Measurements from ENCODE around the gene KRTAP4-3.
"Not testable (repeated sequence)": the region's sequence is repeated elsewhere in the genome, so short reads cannot be mapped to it uniquely, and the experiment has no call there.

KRTAP4-3 gene

GRCh38 chr17:41168121-41168520, at the start of gene KRTAP4-3:
Gene KRTAP4-3 (minus strand): TSS chr17:41168221. CDS start chr17:41168172, 49 bp downstream.
- DNase-seq = no peak

DNA sequence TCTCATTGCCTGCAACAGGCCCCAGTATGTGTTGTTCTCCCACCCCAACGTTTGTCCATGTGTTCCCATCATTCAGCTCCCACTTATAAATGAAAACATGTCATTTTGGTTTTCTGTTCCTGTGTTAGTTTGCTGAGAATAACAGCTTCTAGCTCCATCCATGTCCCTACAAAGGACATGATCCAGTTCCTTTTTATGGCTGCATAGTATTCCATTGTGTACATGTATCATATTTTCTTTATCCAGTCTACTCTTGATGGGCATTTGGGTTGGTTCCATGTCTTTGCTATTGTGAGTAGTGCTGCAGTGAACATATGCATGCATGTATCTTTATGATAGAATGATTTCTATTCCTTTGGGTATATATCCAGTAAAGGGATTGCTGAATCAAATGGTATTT, 47.7 kb upstream of the KRTAP4-3 start:
- DNase-seq = no peak

GRCh38 chr17:41212524-41213169, 44.6 kb upstream of the KRTAP4-3 start:
- no peak for DNase-seq

DNA sequence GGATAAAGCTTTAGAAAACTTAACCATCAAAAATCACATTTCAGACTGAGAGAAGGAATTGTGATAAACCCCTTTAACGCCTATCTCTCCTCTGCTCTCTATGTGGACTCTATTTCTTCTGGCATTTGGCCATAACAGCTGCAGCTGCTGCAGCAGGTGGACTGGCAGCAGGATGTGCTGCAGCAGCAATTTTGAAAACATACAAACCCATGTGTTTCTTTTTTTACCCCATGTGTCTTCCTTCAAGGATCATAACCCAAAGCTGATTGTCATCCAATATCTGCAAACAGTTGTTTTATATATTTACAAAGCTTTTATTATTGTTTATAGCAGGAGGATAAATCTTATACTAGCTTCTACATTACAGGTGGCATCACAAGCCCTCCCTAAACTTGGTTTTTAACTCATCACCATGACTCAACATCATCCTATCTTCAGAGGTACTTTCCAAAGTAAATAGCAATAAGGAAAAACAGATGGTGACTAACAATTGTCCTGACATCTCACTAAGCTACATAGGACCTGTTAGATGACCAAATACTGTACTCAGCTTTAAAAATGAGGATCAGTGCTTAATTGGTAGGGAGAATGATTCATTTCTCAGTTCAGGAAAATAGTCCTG, 43.9 kb upstream of the KRTAP4-3 start:
- DNase-seq = no peak

DNA sequence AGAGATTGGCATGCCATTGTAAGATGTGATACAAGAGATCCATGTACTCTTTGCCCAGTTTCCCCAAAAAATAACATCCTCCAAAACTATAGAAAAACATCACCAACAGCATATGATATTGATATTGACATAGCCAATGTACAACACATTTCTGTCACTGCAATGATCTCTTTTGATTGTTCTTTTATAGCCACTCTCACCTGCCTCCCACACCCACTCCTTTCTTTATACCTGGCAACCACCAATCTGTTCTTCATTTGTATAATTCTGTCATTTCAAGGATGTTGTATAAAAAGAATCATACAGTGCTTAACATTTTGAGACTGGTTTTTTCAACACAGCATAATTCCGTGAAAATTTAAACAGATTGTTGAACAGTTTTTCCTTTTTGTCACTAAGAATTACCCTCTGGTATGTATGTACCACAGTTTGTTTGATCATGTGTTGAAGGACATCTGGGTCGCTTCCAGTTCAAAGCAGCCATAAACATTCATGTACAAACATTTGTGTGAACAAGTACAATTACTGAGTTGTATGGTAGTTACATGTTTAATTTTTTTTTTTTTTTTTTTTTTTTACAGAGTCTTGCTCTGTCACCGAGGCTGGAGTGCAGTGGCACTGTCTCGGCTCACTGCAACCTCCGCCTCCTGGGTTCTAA, 31.5 kb upstream of the KRTAP4-3 start:
- no peak for DNase-seq

DNA sequence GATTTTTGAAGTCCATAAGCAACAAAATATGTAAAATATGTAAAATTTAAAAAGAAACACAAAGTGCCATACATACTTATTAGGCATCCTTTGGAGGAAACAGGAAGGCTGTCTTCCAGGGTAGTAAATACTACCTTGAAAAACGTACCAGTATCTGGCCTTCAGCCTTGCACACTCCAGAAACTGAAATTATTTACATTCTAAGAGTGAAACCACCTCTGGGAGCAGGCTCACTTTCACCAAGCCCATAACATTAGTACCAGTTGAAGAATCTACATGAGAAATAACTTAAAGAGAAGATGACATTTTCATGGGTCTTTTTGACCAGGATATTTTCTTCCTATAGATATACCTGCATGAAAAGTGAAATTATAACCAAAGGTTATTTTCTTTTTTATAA, 28.0 kb upstream of the KRTAP4-3 start:
- DNase-seq = no peak

DNA sequence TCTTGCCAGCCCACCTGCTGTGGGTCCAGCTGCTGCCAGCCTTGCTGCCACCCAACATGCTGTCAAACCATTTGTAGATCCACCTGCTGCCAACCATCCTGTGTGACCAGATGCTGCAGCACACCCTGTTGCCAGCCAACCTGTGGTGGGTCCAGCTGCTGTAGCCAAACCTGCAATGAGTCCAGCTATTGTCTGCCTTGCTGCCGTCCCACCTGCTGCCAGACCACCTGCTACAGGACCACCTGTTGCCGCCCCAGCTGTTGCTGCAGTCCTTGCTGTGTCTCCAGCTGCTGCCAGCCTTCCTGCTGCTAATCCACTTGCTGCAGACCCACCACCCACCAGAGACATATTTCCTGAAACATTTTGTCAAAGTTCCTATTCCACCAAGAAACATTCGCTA, 22.3 kb upstream of the KRTAP4-3 start:
- no peak for DNase-seq

DNA sequence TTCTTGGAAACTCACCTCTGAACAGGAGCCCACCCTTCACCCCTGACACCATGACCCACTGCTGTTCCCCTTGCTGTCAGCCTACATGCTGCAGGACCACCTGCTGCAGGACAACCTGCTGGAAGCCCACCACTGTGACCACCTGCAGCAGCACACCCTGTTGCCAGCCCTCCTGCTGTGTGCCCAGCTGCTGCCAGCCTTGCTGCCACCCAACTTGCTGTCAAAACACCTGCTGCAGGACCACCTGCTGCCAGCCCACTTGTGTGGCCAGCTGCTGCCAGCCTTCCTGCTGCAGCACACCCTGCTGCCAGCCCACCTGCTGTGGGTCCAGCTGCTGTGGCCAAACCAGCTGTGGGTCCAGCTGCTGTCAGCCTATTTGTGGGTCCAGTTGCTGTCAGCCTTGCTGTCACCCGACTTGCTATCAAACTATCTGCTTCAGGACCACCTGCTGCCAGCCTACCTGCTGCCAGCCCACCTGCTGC, 21.9 kb upstream of the KRTAP4-3 start, which contains the start of gene KRTAP9-1:
Gene KRTAP9-1 (plus strand): TSS at position 51 of the 482 bp plus-strand sequence. CDS start 0 bp downstream, at position 51.
- DNase-seq = not testable (repeated sequence)

DNA sequence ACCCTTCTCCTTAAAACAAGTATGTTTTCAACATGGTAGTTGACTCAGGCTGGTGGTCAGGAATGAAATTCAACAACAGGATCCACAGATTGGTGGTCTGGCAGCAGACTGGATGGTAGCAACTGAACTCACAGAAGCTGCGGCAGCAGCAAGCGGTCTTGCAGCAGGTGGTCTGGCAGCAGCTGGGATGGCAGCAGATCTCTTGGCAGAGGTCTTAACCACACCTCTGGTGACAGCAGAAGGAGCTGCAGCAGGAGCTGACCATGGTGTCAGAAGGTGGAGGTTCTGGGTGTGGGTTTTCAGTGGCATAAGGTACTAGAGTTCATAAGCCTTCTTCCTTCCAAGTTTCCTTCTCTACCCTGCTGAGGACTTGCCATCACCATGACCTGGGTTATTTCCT, 18.9 kb upstream of the KRTAP4-3 start:
- DNase-seq = no peak

GRCh38 chr17:41185001-41185400, 17.0 kb upstream of the KRTAP4-3 start:
- no peak for DNase-seq

GRCh38 chr17:41184480-41184961, 16.5 kb upstream of the KRTAP4-3 start, which contains the start of gene KRTAP4-1:
Gene KRTAP4-1 (minus strand): TSS chr17:41184911. CDS start chr17:41184854, 57 bp downstream.
- no peak for DNase-seq

DNA sequence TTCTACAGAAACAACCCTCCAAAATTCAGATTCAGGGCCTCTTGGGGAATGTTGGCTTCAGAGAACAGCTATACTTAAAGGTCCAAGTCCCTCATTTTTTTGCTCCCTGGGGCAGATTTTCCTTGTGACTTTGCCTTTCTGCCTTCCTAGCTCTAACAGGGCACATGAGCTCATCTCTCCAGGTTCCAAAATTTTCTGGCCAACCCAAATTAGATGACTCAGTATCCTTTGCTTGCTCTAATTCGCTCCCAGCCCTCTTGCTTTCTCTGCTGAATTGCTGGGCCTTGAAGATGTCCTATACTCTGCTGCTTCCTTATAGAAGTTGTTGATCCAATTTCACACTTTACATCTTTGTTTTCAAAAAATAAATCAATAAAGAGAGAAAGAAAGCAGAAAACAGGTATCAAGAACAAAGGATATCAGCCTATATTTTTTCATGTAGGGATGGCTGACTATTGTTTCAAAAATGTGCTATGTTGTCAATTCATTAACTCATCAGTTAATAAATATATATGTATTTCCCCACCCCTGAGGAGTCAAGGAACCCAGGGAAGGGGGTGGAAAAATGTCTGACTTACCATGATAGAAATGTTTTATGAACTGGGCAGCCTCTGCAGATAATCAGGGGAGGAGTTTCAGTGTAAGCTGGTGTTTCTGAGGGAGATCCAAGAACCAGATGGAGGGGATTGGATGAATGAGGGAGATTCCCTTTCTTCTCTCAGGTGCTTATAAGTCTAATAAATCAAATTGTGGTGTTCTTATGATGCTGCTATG, 11.0 kb upstream of the KRTAP4-3 start:
- DNase-seq = no peak

GRCh38 chr17:41178341-41178740, 10.3 kb upstream of the KRTAP4-3 start:
- DNase-seq = no peak

- DNase-seq = no peak
These were observed 9.8 kb upstream of the KRTAP4-3 start, which contains the start of gene KRTAP4-2 for GRCh38 chr17:41177727-41178271. Gene KRTAP4-2 (minus strand): TSS chr17:41178221. CDS start chr17:41178164, 57 bp downstream.

DNA sequence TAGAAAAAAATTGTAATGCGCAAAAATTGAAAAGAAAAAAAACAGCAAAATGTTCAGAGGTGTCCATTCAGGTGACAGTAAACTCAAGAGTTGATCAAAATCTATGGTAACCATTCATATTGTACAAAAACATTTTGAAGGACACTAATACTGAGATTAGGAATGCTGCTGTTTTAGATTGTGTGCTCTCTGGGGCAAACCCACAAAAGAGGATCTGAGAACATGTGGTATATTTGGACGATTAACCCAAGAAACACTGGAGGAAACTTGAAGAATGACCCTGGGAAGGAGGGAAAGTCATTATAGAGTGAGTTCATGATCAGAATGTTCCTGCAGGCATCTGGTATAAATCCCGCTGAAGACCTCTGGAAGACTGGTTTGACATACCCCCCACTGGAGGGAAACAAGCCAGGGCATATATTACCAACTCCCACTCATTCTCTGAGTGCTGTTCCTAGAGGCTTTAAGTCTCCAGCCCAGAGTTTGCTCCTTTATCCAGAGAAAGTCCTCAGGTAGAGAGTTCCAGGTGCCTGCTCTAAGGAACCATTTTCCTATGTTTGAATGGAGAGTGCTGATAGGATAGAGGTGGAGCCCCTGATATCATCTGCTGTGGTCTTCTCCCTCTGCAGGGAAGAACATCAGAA, 8.8 kb upstream of the KRTAP4-3 start:
- no peak for DNase-seq

- no peak for DNase-seq
These were observed 3.9 kb upstream of the KRTAP4-3 start for GRCh38 chr17:41171886-41172285.

DNA sequence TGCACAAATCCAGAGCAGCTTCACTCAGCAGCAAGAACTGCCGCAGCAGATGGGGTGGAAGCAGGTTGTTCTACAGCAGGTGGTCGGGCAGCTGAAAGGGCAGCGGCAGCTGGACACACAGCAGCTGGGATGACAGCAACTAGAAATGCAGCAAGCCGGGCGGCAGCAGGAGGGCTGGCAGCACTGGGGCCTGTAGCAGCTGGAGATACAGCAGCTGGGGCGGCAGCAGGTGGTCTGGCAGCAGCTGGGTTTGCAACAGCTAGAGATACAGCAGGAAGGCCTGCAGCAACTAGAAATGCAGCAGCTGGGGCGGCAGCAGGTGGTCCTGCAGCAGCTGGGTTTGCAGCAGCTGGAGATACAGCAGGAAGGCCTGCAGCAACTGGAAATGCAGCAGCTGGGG, 460 bp downstream of the KRTAP4-3 start:
- no peak for DNase-seq

DNA sequence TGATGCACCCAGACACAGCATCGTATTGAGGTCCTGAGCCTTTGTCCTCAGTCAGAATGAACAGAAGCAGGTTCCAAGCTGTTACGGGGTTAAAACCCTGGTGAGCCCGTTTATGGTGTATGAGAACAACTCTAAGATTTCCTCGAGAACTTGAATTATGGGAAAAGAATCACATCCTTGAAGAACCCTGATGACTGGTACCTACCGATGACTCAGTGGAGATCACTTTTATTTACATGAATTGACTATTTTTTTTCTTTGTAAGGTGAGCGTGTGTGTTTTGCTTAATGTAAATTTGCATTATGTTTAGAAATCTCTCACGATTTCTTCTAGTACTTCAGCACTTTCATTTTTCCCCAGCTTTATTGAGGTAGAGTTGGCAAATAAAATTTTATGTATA, 4.2 kb downstream of the KRTAP4-3 start:
- no peak for DNase-seq

- no peak for DNase-seq
These were observed 7.4 kb downstream of the KRTAP4-3 start, which contains the start of gene KRTAP4-4 for GRCh38 chr17:41160648-41161047. Gene KRTAP4-4 (minus strand): TSS chr17:41160748. CDS start chr17:41160691, 57 bp downstream.

DNA sequence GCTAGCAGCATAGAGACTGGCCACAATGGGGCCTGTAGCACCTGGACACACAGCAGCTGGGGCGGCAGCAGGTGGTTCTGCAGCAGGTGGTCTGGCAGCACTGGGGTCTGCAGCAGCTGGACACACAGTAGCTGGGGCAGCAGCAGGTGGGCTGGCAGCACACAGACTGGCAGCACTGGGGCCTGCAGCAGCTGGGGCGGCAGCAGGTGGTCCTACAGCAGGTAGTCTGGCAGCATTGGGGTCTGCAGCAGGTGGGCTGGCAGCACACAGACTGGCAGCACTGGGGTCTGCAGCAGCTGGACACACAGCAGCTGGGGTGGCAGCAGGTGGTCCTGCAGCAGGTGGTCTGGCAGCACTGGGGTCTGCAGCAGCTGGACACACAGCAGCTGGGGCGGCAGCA, 7.8 kb downstream of the KRTAP4-3 start:
- DNase-seq = not testable (repeated sequence)

DNA sequence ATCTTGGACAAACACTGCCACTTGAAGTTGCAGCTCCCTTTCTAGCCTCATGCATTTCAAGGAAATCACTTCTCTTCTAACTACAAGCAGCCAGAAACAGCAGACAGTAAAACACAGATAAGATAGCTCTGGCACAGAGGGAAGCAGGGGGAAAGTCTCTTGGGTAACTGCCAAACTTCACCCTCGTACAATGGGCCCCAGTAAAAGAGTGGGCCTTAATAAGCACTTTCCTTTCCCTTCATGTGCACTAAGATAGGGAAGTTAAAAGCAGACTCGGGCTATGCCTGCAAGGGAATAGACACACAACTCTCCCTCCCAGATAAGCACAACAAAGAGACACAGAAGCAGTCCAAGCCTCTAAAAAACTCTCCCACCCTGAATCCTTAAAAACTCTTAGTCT, 14.2 kb downstream of the KRTAP4-3 start:
- DNase-seq = no peak

DNA sequence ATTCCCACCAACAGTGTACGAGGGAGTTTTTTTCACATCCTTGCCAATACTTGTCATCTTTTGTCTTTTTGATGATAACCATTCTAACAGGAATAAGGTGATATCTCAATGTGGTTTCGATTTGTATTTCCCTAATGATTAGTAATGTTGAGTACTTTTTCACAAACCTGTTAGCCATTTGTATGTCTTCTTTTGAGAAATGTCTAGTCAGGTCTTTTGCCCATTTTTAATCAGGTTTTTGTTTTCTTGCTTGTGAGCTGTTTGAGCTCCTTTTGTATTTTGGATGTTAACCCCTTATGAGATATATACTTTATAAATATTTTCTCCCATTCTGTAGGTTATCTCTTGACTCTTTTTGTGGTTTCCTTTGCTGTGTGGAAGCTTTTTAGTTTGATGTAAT, 16.5 kb downstream of the KRTAP4-3 start:
- no peak for DNase-seq
